HG03432 (cell line): ENCODE measurements around the gene MAP1A.
A peak's percentile ranks its signal among the peaks of the same experiment; 100 is the strongest.

Experiments
- ATAC-seq: cut with Tn5 transposase; IDR thresholded peaks from one replicate; pipeline ENCODE4 v1.9.1; 2021; ENCODE audit warnings: mild to moderate bottlenecking, moderate library complexity; ENCODE audit not compliant: unreplicated experiment

MAP1A gene

GRCh38 chr15:43510200-43511011, 7.0 kb upstream of the MAP1A start:
- peak; percentile 97 for ATAC-seq

- no peak for ATAC-seq
Observed at GRCh38 chr15:43511012-43511885, 6.2 kb upstream of the MAP1A start.

- no peak for ATAC-seq
Observed at GRCh38 chr15:43513550-43513949, 3.9 kb upstream of the MAP1A start.

- ATAC-seq = no peak
Observed at GRCh38 chr15:43514241-43515057, 3.0 kb upstream of the MAP1A start.

- ATAC-seq = no peak
Observed at GRCh38 chr15:43515741-43516140, 1.7 kb upstream of the MAP1A start.

GRCh38 chr15:43516185-43516584, 1.2 kb upstream of the MAP1A start:
- ATAC-seq = no peak

GRCh38 chr15:43516801-43517353, 531 bp upstream of the MAP1A start:
- ATAC-seq = no peak

GRCh38 chr15:43518197-43518761, 871 bp downstream of the MAP1A start:
- no peak for ATAC-seq

- no peak for ATAC-seq
Observed at GRCh38 chr15:43519196-43519595, 1.8 kb downstream of the MAP1A start.

GRCh38 chr15:43520138-43520537, 2.7 kb downstream of the MAP1A start:
- ATAC-seq = no peak

- no peak for ATAC-seq
Observed at GRCh38 chr15:43521419-43521818, 4.0 kb downstream of the MAP1A start.

GRCh38 chr15:43522247-43522646, 4.8 kb downstream of the MAP1A start:
- ATAC-seq = no peak

GRCh38 chr15:43523646-43524045, 6.2 kb downstream of the MAP1A start:
- no peak for ATAC-seq

GRCh38 chr15:43524254-43524845, 6.9 kb downstream of the MAP1A start:
- no peak for ATAC-seq

GRCh38 chr15:43525131-43525530, 7.7 kb downstream of the MAP1A start:
- ATAC-seq = no peak

- ATAC-seq = no peak
Observed at GRCh38 chr15:43526261-43526930, 9.0 kb downstream of the MAP1A start.

- no peak for ATAC-seq
Observed at GRCh38 chr15:43527016-43527801, 9.8 kb downstream of the MAP1A start.

GRCh38 chr15:43527802-43528541, 10.6 kb downstream of the MAP1A start:
- no peak for ATAC-seq
